ENCODE data around the gene BHLHE23. TPM values are rescaled to one million over a fixed set of nuclear protein-coding genes. Genes with fewer than 3 reads are reported as not detected.

The BHLHE23 gene
- total RNA-seq, result not detected in 2 replicates

GRCh38 chr20:63006540-63007359, at the start of gene BHLHE23:
Gene BHLHE23 (minus strand): TSS chr20:63006964. CDS start chr20:63006774, 190 bp downstream.

Other genes with a start within 250 kb of the BHLHE23 start
- gene MRGBP, start 210.5 kb downstream of the BHLHE23 start, total RNA-seq, result 19.0 and 28.2 TPM in 2 replicates
- gene OGFR, start 202.1 kb downstream of the BHLHE23 start, total RNA-seq, result 20.2 and 26.7 TPM in 2 replicates
- gene COL9A3, start 189.9 kb downstream of the BHLHE23 start, total RNA-seq, result not detected in 2 replicates
- gene TCFL5, start 145.1 kb downstream of the BHLHE23 start, total RNA-seq, result 13.7 and 17.9 TPM in 2 replicates
- 24.1 and 27.5 TPM in 2 replicates for gene DIDO1, start 80.5 kb downstream of the BHLHE23 start, total RNA-seq
- gene GID8, start 68.8 kb downstream of the BHLHE23 start, total RNA-seq, result 52.1 and 64.6 TPM in 2 replicates
- gene SLC17A9, start 54.3 kb downstream of the BHLHE23 start, total RNA-seq, result 0.43 and 2.4 TPM in 2 replicates
- gene YTHDF1, start 209.2 kb upstream of the BHLHE23 start, total RNA-seq, result 19.3 and 26.0 TPM in 2 replicates
- gene BIRC7, start 228.9 kb upstream of the BHLHE23 start, total RNA-seq, result 0.72 TPM in 1 of 2 replicates, not detected in the other
- 1.2 TPM in 1 of 2 replicates, not detected in the other for gene NKAIN4, start 247.5 kb upstream of the BHLHE23 start, total RNA-seq